Amniotic epithelial cell (primary cell): ENCODE measurements around the gene ZFP36.

Experiments used
- DNase-seq: peaks from one replicate; pipeline ENCODE4 v3.0.0-alpha.2; 2010; ENCODE audit warnings: low read depth

The ZFP36 gene

DNA sequence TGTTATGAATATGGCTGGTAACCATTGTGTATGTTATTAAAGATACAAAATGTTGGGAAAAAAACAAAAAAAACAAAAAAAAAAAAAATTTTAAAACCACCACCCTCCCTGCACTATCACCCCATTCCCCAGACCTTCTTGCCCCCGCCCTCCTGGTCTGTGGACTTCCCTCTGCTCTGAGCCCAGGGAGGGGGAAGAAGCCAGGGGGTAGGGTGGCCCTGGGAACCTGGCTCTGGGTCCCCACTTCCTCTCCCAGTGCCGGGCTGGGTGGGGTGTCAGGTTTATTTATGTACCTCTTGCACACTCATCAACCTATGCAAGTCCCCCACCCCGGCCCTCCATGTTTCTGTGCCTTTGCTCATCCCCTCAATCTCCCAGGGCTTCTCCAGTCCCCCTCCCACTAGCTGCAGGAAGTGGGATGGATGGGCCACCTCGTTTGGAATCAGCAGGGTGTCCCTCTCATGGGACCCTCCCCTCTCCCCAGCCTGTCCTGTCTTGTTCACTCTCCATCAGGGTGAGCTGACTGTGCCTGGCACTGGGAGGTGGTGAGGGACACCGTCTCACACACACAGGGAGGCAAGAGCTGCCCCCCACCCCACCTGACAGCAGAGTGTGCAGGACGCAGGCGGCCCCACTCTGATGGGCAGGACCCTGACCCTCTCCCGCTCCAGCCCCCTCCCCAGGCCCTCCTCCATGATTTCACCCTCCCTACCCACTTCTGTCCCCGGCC is 21.6 kb upstream of the ZFP36 start:
- no peak for DNase-seq

DNA sequence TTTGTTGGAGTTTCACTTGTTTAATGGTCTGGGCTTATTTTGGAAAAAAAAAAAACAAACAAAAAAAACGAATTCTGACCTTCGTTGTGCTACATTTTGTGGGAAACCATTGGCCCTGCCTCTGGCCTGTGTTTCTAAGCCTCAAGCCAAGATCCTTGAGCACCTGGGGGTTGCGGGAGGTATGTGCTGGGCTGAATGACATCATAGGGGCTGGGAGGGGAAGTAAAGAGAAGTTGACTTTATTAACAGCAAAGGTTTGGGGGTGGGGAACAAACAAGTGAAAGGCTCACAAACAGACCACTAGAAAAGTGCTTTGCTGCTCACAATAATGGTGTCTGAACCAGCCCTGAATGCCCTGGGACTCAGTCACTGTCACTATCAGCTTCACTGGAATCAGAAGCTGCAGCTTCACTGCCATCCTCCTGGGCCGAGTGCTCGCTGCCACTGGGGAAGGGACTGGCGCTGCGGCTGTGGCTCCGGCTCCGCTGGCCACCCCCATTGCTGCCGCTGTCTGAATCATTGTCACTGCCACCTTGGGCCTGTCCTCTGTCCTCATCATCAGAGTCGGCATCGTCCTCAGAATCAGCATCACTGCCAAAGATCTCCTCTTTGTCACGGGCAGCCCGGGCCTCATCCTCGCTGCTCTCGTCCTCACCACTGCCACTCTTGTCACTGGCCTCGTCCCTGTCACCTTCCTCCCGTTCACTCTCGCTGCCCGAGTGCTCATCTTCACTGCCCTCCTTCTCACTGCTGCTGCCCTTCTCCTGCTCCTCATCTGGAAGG is 20.8 kb upstream of the ZFP36 start:
- DNase-seq = no peak

DNA sequence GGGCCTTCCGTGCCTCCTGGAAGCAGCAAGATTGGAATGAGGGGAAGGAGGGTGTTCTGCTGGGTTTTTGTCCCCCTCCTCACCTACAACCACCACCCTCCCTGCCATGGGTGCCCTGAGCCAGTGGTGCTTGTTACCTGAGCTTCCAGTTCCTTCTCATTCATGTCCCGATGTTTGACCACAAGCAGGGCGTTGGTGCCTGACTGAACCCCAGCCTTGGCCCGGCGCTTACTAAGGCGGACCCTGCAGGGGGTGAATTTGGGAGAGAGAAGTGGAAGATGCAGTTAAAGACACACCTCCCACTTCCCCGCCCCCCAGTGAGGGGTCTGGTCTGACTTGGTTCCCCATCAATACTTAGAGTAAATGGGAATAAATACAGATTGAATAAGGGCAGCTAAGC is 20.1 kb upstream of the ZFP36 start:
- no peak for DNase-seq

DNA sequence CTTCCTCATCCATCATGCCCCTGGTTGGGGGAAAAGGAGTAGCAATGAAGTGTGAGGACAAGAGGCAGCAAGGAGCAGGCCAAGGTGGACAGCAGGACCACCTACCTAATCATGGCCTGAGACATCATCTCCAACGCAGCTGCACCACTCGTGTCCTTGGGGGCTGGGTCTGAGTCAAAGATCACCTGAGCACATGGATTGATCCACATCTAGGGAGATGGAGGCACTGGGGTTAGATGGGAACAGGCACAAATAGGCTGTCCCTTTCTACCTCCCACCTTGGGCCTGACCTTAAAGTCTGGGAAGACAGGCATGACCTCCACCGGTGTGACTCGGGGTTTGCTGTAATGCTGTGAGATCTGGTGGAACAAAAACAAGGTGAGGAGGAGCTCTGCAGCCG is 18.0 kb upstream of the ZFP36 start:
- DNase-seq = no peak

DNA sequence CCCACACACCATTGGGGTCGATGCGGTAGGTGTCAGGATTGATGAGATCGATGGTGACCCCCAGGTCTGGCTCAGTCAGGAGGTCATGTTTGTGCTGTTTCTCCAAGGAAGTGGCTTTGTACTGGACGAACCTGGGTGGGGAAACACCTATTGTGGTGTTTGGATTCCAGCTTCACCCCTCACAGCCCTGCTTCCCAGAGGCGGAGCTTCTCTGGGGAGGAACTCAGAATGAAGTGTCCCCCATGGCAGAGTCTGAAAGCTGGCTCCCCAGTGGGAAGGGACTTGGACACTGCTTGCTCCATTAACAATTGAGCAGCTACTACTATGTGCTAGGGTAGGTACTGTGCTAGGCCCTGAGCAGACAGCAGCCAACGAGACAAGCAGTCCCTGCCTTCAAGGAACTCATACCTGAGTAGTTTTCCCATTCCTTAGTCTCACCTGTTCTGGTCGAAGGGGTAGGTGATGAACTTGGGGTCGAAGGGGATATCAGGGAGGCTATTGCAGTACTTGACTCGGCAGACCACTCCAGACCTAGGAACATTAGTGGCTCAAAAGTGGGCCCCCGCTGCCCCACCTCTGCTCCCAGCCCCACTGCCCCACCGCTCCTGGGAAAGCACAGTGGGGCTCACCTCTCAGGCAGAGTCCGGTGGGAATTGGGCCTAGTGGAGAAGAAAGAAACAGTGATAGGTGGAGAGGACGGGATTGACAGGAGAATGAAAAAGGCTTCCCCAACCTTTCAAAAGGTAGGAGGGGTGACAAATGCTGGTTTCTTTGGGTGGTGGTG is 16.8 kb upstream of the ZFP36 start:
- no peak for DNase-seq

DNA sequence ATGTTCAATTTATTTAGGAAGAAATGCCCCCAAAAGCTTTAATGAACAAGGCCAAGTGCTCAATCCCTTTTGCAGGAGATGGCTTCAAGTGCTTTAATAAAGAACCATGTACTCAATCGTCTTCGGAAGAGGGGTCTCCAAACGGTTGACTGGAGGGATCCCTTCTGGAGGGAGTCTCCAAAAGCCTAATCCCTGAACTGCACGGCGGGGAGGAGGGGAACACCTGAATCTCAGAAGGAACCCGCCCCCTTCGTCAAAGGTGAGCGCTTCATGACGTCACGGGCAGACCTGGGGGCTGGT is 16.2 kb upstream of the ZFP36 start:
- no peak for DNase-seq

DNA sequence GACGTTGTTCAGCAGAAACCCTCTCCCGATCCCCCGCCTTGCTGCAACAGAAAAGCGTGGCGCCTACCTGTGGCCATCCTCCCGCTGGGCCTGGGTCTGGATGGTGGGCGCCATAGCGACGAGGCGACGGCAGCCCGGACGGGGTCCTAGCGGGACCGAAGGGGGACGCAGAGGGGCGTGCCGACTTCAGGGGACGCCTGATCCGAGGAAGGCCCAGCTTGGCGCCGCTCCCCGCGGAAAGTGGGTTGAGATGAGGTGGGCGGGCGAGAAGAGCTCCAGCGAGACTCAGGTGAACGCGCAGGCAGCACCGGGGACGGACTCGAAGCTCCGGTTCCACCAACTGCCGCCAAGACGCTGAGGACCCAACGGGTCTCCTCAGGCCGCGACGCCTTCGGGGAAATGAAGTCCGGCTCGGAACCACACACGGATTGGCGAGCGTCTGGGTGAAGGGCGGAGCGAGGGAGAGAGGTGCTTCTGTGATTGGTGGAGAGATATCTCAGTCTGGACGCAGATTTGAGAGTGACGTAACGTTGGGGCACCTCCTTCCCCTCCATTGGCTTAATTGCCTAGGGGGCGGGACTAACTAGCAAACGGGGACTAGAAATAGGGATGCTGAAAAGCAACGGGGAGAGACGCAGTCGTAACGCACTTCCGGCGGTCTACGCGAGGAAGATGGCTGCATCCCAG is 15.8 kb upstream of the ZFP36 start, which contains the start of the genes MED29 and PAF1:
Gene MED29, plus strand, starts transcription at position 628 of the 687 bp plus-strand sequence. Its CDS starts 45 bp downstream, at position 673.
Gene PAF1, minus strand, starts transcription at position 356 of the 687 bp plus-strand sequence. Its CDS starts 242 bp downstream, at position 114.
- peak; percentile 100 for DNase-seq

DNA sequence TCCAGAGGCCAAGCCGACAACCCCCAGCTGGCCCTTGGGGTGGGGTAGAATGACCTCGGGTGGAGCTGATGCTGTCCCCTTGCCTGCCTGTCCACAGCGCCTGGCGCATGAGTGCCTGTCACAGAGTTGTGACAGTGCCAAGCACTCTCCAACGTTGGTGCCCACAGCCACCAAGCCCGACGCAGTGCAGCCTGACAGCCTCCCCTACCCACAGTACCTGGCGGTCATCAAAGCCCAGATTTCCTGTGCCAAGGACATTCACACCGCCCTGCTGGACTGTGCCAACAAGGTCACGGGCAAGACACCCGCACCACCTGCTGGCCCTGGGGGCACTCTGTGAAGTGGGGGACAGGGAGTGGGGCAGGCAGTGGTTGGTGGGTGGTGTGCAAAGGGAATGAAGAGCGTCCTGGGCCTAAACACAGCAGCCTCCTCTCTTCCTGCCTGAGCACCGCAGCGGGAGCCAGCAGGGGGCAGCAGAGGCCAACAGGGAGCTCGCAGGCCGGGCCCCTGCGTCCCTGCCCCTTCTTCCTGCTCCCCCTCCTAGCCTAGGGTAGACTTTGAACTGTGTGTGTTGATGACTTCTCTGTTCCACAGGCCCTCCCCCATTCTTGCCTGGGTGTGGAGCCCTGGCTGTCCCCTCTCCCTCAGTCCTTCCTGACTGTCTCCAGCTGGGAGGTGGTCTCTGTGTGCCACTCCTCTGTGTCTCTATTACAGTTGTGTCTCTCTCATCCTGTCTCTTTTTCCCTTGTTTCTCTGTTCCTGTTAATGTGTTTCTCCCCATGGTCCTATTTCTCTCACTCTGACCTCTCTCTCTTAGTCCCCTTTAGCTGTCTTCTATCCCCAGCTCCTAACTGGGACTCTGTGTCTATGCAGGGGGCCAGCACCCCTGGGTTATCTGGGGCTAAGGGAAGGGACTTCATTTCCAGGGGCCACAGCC is 9.0 kb upstream of the ZFP36 start:
- DNase-seq = peak; percentile 69

DNA sequence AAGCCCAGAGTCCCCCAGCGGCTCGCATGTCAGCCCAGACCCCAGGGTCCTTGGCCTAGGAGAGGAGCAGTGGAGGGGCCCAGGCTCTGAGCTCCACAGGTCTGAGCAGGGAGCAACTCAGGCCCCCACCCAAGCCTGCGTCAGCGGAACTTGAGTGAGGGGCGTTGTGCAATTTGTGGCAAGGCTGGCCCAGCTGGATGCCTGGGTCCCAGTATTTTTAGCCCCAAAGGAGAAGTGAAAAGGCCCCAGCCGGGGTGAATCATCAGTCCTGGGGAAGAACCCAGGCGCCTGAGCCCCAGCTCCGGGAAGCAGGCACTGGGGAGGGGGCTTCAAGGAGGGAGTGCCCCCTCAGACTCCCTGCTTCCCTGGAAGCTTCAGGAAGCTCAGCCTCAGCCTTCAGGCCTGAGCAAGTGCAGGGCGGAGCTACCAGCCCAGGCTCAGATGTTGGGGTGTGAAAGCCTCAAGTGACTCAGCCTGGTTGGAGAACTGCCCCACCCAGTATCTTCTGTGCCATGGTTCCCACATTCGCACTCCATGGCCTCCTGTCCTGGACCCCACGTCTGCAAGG is 8.3 kb upstream of the ZFP36 start:
- peak; percentile 86 for DNase-seq

DNA sequence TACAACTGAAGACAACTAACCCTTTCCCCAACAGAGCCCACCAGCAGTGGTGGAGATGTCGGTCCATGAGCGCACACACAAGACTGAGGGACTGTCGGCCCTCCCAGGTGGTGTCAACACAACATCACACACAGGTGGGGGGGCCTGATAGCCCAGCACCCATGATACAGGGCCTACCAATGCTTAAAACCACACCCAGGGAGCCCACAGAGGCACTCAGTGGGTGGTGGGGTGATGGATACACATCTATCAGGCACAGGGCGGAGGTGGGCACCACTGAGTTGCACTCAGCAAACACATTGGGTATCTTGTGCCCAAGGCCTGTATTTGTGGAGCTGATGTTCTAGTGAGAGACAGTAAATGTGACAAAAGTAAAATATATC is 7.0 kb upstream of the ZFP36 start:
- no peak for DNase-seq

DNA sequence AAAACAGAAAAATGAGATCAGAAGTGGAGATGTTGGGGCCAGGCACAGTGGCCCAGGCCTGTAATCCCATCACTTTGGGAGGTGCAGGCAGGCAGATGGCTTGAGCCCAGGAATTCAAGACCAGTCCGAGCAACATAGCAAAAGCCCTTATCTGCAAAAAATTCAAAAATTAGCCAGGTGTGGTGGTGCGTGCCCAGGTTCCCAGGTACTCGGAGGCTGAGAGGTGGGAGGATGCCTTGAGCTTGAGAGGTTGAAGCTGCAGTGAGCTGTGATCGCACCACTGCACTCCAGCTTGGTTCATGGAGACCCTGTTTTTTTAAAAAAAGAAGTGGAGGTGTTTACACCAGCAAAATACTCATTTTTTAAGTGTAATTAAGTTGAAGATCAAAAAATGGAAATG is 6.6 kb upstream of the ZFP36 start:
- DNase-seq = no peak

DNA sequence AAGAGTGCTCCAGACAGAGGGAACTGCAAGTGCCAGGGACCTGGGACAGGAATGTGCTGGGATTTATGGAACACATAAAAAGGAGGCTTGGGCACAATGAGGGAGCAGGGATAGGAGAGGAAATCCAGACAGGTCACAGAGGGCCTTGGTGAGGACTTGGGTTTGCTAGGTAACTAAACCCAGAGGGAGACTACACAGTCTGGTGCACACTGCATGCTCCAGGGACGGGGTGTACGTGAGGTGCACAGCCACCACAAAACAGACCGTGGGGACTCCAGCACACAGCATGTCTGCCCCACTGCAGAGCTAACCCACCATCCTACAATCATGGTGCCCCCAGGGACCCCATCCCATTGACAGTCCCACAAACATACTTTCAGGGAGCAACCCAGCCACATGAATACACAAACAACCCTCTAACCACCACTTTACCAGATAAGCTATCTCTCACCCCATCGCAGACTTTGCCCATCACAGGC is 5.5 kb upstream of the ZFP36 start:
- DNase-seq = no peak

DNA sequence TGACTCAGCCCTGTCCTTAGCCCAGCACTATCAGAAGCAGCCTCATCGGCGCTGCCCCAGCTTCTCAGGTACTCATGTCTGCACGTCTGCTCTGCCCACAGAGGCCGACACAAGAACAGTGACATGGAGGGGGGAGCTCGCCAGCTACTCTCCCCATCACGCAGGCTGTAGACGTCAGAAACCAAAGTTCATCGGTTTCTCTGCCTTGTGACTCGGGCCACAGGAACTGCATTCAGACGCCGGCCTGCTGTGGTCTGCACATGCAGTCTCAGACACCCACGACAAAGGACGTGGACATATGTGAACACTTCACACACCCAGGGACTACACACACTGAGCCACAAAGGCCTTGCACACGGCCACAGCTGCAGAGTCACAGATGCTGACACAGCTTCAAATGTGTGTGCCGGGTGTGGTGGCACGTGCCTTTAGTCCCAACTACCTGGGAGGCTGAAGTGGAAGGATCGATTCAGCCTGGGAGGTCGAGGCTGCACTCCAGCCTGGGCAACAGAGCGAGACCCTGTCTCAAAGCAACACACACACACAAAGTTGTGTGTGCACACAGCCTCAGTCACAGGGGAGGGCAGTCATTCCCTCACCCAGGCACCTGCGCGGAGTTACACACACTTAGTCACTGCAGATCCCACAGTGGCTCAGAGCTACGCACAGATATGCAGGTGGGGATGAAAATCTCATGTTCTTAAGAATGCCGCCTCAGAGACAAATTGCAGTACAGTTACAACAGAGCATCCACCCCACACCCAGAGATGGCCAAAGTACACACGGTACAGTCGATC is 4.9 kb upstream of the ZFP36 start:
- peak; percentile 84 for DNase-seq

DNA sequence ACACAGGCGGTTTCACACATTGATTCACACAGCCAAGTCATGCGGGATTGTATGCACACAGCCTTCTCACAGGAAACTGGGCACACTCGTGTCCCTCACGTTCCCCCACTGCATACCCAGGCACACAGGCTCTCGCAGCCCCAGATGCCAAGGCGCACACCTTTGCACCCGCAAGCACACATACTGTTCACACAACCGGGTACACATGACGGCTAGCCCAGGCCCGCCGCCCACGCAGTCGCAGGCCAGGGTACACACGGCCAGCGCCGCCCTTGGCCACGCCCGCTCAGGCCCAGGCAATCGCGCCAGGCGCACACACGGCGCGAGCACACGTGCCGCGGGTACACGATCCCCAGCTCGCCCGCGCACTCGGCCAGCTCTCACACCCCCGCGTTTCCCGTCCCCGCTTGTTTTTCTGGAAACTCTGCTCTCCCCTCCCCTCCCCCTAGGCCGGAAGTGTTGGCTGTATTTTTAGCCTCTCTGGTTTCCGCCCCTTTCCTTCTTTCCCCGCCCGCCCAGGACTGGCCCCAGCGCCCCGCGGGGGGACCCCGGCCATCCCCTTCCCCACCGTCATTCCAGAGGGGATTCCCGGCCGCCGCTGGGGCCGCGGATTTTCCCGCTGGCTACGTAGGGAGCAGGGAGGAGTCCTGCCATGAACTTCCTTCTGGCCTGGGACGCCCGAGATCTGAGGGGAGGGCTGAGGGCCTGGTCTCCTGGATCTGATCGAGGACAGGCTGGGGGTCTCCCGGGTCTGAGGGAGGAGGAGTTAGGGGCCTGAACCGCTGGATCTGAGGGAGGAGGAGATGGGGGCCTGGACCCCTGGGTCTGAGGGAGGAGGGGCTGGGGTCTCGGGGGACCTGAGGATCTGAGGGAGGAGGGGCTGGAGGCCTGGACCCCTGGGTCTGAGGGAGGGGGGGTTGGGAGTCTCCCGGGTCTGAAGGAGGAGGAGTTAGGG is 4.0 kb upstream of the ZFP36 start:
- peak; percentile 88 for DNase-seq

DNA sequence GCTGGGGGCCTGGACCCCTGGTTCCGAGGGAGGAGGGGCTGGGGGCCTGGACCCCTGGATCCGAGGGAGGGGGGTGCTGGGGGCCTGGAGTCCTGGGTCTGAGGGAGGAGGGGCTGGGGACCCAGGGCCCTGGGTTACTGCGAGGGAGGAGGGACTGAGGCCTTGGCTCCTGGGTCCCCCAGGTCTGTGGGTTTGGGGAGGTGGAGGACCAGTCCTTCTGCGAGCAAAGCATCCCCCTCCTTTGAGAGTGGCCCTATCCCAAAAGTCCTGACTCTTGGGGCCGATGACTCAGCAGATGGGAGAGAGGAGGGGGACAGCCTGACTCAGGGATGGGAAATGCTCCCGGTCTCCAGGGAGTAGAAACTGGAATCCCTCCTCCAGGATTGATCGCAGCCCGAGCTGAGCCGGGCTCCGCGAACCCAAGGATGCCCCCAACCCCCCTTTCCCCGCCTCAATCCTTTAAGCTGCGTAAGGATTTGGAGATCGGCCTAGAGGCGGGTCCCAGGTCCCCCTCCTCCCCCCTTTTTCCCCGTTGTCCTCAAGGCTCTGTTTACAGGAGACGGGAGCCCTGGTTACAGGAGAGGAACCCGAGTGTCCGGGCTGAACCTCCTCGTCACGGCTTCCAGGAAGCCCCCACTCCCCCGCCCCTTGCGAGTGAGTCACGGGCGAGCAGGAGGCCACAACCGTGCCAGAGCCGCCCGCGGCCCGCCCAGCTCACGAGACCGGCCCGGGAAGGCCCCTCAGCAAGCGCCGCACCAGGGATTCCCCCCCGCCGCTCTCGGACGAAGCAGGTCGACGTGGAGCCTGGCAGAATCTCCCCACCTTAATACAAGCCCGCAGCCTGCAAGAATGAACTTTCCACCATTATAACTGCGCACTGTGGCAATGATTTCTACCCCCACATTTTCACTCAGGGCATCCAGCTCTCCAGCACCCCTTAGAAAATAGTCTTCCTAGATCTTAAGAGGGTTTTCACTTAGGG is 3.0 kb upstream of the ZFP36 start:
- DNase-seq = peak; percentile 97

DNA sequence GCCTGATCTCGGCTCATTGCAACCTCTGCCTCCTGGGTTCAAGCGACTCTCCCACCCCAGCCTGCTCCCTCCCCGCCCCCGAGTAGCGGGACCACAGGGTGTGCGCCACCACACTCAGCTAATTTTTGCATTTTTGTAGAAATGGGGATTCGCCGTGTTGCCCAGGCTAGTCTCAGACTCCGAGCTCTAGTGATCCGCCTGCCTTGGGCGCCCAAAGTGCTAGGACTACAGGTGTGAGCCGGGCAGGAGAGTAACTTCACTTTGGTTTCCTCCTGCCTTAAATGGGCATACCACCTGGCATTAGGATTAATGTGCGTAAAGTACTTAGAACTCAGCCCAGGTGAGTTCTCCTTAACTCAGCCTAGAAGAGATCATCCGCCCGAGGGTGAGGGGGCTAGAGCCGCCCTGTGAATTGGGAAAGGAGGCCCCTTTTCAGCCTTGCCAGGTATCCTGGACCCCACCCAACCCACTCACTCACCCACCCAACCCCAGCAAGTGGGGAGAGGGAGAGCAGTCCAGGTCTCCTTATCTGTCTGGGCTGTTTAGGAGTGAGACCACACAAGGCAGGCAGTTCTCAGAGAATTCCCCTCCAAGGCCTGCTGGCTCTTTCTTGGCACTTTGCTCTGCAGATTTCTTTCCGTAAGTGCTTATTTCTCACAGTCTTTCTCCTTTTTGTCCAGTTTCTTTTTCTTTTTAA is 1.2 kb upstream of the ZFP36 start:
- DNase-seq = no peak
